Measurements from ENCODE around the gene IFIT5.
"Not testable (repeated sequence)": the region's sequence is repeated elsewhere in the genome, so short reads cannot be mapped to it uniquely, and the experiment has no call there.

Gene IFIT5

GRCh38 chr10:89414146-89414878, at the start of gene IFIT5:
Gene IFIT5, plus strand, starts transcription at chr10:89414568. Its CDS starts 231 bp downstream, at chr10:89414799.
- DNase-seq, result peak; percentile 66

GRCh38 chr10:89367529-89367928, 46.8 kb upstream of the IFIT5 start:
- no peak for DNase-seq

GRCh38 chr10:89368129-89368528, 46.2 kb upstream of the IFIT5 start:
- no peak for DNase-seq

- DNase-seq, result no peak
These were observed 44.9 kb upstream of the IFIT5 start for GRCh38 chr10:89369156-89370105.

- DNase-seq, result no peak
These were observed 43.3 kb upstream of the IFIT5 start for GRCh38 chr10:89371079-89371478.

- no peak for DNase-seq
These were observed 42.4 kb upstream of the IFIT5 start for GRCh38 chr10:89371987-89372386.

GRCh38 chr10:89373916-89374711, 40.3 kb upstream of the IFIT5 start:
- no peak for DNase-seq

GRCh38 chr10:89374713-89375141, 39.6 kb upstream of the IFIT5 start:
- no peak for DNase-seq

GRCh38 chr10:89377705-89378637, 36.4 kb upstream of the IFIT5 start, which contains the start of gene IFIT1B:
Gene IFIT1B, plus strand, starts transcription at chr10:89378056. Its CDS starts 80 bp downstream, at chr10:89378136.
- DNase-seq, result no peak

GRCh38 chr10:89379103-89379502, 35.3 kb upstream of the IFIT5 start:
- DNase-seq, result no peak

- no peak for DNase-seq
These were observed 31.6 kb upstream of the IFIT5 start for GRCh38 chr10:89382757-89383156.

- no peak for DNase-seq
These were observed 29.7 kb upstream of the IFIT5 start for GRCh38 chr10:89384474-89385340.

- DNase-seq, result no peak
These were observed 25.6 kb upstream of the IFIT5 start for GRCh38 chr10:89388806-89389205.

- no peak for DNase-seq
These were observed 25.1 kb upstream of the IFIT5 start for GRCh38 chr10:89389254-89389653.

GRCh38 chr10:89390476-89391225, 23.7 kb upstream of the IFIT5 start:
- no peak for DNase-seq

- DNase-seq, result not testable (repeated sequence)
These were observed 23.2 kb upstream of the IFIT5 start for GRCh38 chr10:89391226-89391576.

GRCh38 chr10:89391907-89392756, 22.2 kb upstream of the IFIT5 start, which contains the start of gene IFIT1:
Gene IFIT1, plus strand, starts transcription at chr10:89392623. Its CDS starts 90 bp downstream, at chr10:89392713.
- no peak for DNase-seq

- DNase-seq, result no peak
These were observed 21.4 kb upstream of the IFIT5 start for GRCh38 chr10:89392974-89393373.

- DNase-seq, result no peak
These were observed 20.5 kb upstream of the IFIT5 start for GRCh38 chr10:89393898-89394297.

Data from stimulated activated CD8-positive, alpha-beta memory T cell treated with anti-CD3 and anti-CD28 coated beads, Interleukin-4, amount 100 ng/mL, for 48 hours (primary cell).